GM12878 (cell line): Measurements from ENCODE around the gene PAQR9. TPM values are rescaled to one million over a fixed set of nuclear protein-coding genes. Genes with fewer than 3 reads are reported as not detected.
A peak's percentile ranks its signal among the peaks of the same experiment; 100 is the strongest.

ENCODE experiments used
- ATAC-seq: fragments of 200-7000 bp; cut with Tn5 transposase; 3 replicates; pipeline ENCODE4 v1.9.1; 2020; ENCODE audit warnings: mild to moderate bottlenecking, moderate library complexity
- BruUV-seq: library from RNA; stranded (reverse); fragments of 400-500 nt; replicated peaks from 2 replicates; lab custom pipeline; 2021; lab: Mats Ljungman, UMichigan
- CTCF ChIA-PET: fragments of 300-600 bp; sonication (Branson Sonifier 250); formaldehyde crosslinking; extraction: SDS; loops from one replicate; lab custom pipeline; 2021; ENCODE audit warnings: inconsistent platforms; lab: Yijun Ruan, JAX
- POLR2A ChIA-PET: fragments of 350-600 bp; formaldehyde crosslinking; extraction: SDS; loops from one replicate; lab custom pipeline; 2021; ENCODE audit warnings: inconsistent platforms; lab: Charles Lee
- RAD21 ChIA-PET: fragments of 300-600 bp; sonication (Branson Sonifier 250); formaldehyde crosslinking; loops from one replicate; lab custom pipeline; 2023; ENCODE audit warnings: antibody characterized with exemption; ENCODE audit not compliant: unreplicated experiment; lab: Charles Lee
- SMC1A ChIA-PET: fragments of 300-600 bp; sonication (Branson Sonifier 250); formaldehyde crosslinking; loops from one replicate; lab custom pipeline; 2023; ENCODE audit not compliant: unreplicated experiment, uncharacterized antibody; lab: Charles Lee
- DNase-seq: peaks from one replicate; pipeline ENCODE4 v3.0.0-alpha.2; 2011; ENCODE audit warnings: low read depth, low spot score
- FAIRE-seq: peaks from 3 replicates; lab custom pipeline; 2011; peaks lifted over from hg19 to GRCh38; lab: Jason Lieb, UNC
- H2AFZ ChIP-seq: 2 replicates; pipeline ENCODE4 v1.6.0; 2011; ENCODE audit warnings: low read depth, low read length, control low read depth; ENCODE audit not compliant: control insufficient read depth
- H3K27ac ChIP-seq: 2 replicates; pipeline ENCODE4 v1.5.1; 2011; ENCODE audit warnings: control low read depth; ENCODE audit not compliant: control insufficient read depth, insufficient read depth
- H3K27me3 ChIP-seq, 2 experiments: replicated peaks in 1 of 2; 2 replicates each; pipeline versions ENCODE4 v1.6.0 to v1.6.1; 2011; ENCODE audit warnings: low read length in 1 of 2; ENCODE audit not compliant: control insufficient read depth in 2 of 2, insufficient read depth in 2 of 2
- H3K36me3 ChIP-seq, 2 experiments: 2 replicates each; pipeline ENCODE4 v1.5.1; 2011; ENCODE audit warnings: low read length in 1 of 2; ENCODE audit not compliant: control insufficient read depth in 2 of 2, insufficient read depth in 2 of 2
- H3K4me1 ChIP-seq: 2 replicates; pipeline ENCODE4 v1.6.1; 2011; ENCODE audit warnings: mild to moderate bottlenecking, low read length, moderate library complexity, mixed read lengths; ENCODE audit not compliant: control insufficient read depth, insufficient read depth
- H3K4me2 ChIP-seq: 2 replicates; pipeline ENCODE4 v1.6.0; 2011; ENCODE audit warnings: control low read depth; ENCODE audit not compliant: control insufficient read depth, insufficient read depth
- H3K4me3 ChIP-seq: fragments of 200-600 bp; sonication (generic); 2 replicates; pipeline ENCODE4 v1.5.1; 2016
- H3K79me2 ChIP-seq: 2 replicates; pipeline ENCODE4 v1.6.0; 2011; ENCODE audit warnings: low read length; ENCODE audit not compliant: control insufficient read depth, insufficient read depth
- H3K9ac ChIP-seq: 2 replicates; pipeline ENCODE4 v1.8.0; 2011; ENCODE audit warnings: low read length, control low read depth, mixed read lengths; ENCODE audit not compliant: control insufficient read depth, insufficient read depth
- H3K9me3 ChIP-seq: replicated peaks from 3 replicates; pipeline ENCODE4 v1.5.1; 2011; ENCODE audit warnings: mild to moderate bottlenecking, low read length; ENCODE audit not compliant: control insufficient read depth, insufficient read depth
- H4K20me1 ChIP-seq: 2 replicates; pipeline ENCODE4 v1.6.0; 2011; ENCODE audit not compliant: control insufficient read depth, insufficient read depth
- BCLAF1 ChIP-seq: fragments of 450-650 bp; IDR thresholded peaks from 2 replicates; pipeline ENCODE4 v1.6.1; 2017; ENCODE audit warnings: antibody characterized with exemption, mild to moderate bottlenecking, moderate library complexity
- BRCA1 ChIP-seq: IDR thresholded peaks from 2 replicates; pipeline ENCODE4 v1.6.1; 2011; ENCODE audit warnings: low read depth, low read length, improper control_type of control experiment
- GATAD2B ChIP-seq: fragments of 450-650 bp; conservative IDR thresholded peaks from 2 replicates; pipeline ENCODE4 v1.6.1; 2017; ENCODE audit warnings: low read depth, mild to moderate bottlenecking, moderate library complexity
- ZNF384 ChIP-seq: IDR thresholded peaks from 2 replicates; pipeline ENCODE4 v1.6.1; 2012; ENCODE audit warnings: low read depth, mild to moderate bottlenecking, low read length, improper control_type of control experiment, borderline replicate concordance
- WGBS: methylation state at CpG from one replicate; pipeline ENCODE4 v1.1.6; 2016; ENCODE audit warnings: low lambda C conversion rate; ENCODE audit not compliant: insufficient replicate concordance, insufficient coverage; ENCODE audit errors: missing lambda C conversion rate; 5-methylcytosine and 5-hydroxymethylcytosine counted together
- in situ Hi-C: fragments of 300-500 bp; cut with MboI; formaldehyde crosslinking; loops from 9 replicates; pipeline ENCODE4 v1.14.3; 2018; ENCODE audit warnings: mixed read lengths
- intact Hi-C: fragments of 100-400 bp; cut with micrococcal nuclease; formaldehyde crosslinking; loops from one replicate; pipeline ENCODE4 v1.14.2; 2022; ENCODE audit not compliant: unreplicated experiment
- polyA plus RNA-seq, 11 experiments: library from polyadenylated mRNA; depleted of rRNA in 4 of 11; unstranded in 6 of 11; stranded (reverse) in 5 of 11; fragments of >200 nt; fragmentation: Nextera tagmentation in 4 of 11; fragmentation: Illumina TruSeq in 1 of 11; extraction: Ambion mirVana in 4 of 11; extraction: Trizol in 1 of 11; gene quantifications; 1 replicate in 1 of 11; 2 replicates in 10 of 11; pipeline versions ENCODE4 v1.2.1 to v1.2.3, GENCODE V29; 2011 to 2016; ENCODE audit warnings: inconsistent platforms in 2 of 11, missing spikeins in 2 of 11, low read depth in 1 of 11
- total RNA-seq, 4 experiments: library from RNA; depleted of rRNA in 3 of 4; stranded (reverse); fragments of >200 nt in 3 of 4; fragmentation: Illumina TruSeq in 1 of 4; extraction: Trizol in 1 of 4; gene quantifications; 2 replicates each; pipeline versions ENCODE4 v1.2.1 to v1.2.3, GENCODE V29; 2013 to 2021

Gene PAQR9
- total and polyA plus RNA-seq, 10 of the 15 experiments (the other 5 are each of a cell fraction or from before 2014, with no cell fraction given): not detected

GRCh38 chr3:143004823-143005222 is 41.3 kb upstream of the PAQR9 start:
- H3K4me3 ChIP-seq: peak overlapping the region; percentile 55; the same call in 1 of the 2 replicates
- TSS peak; percentile 3 for BruUV-seq
- H2AFZ ChIP-seq: no peak overlapping the region
- WGBS: no CpG with 5 or more reads among the region's 2 CpGs
- ATAC-seq (no peak), DNase-seq (no peak), FAIRE-seq (no peak)
- in situ Hi-C loops (no loop called here), intact Hi-C loops (loop anchor here (5.0 kb wide), 2 partner anchors 428 to 558 kb away; partner anchors contain the start of genes ATR and XRN1)
- no peak overlapping the region for H3K27ac ChIP-seq
- ChIA-PET SMC1A (interaction anchor here (0.6 to 1.1 kb wide), 4 partner anchors 11 to 640 kb away, joined by 3 to 4 read pairs (median 3); no protein-coding TSS in a partner anchor), POLR2A (interaction anchor here (0.6 kb wide), 1 partner anchor 497 kb away, joined by 3 read pairs; no protein-coding TSS in a partner anchor), CTCF (interaction anchor here (0.7 to 3.0 kb wide), 7 partner anchors 10 to 176 kb away, joined by 3 to 17 read pairs (median 4); no protein-coding TSS in a partner anchor), RAD21 (no interaction called here)
- H3K9ac ChIP-seq: no peak overlapping the region
- peaks cover 88% of the 10 kb centered on the region for H3K79me2 ChIP-seq
- H3K27me3 ChIP-seq: no peaks in the 10 kb centered on the region
- peaks cover 6% of the 10 kb centered on the region for H3K4me1 ChIP-seq
- no peaks in the 10 kb centered on the region for H3K36me3 ChIP-seq
- H3K4me2 ChIP-seq: peak overlapping the region; percentile 1; the same call in 1 of the 2 replicates
- no peaks in the 10 kb centered on the region for H3K9me3 ChIP-seq
- H4K20me1 ChIP-seq: no peaks in the 10 kb centered on the region
- TF ChIP-seq ZNF384 (no peak), BRCA1 (no peak), GATAD2B (no peak), BCLAF1 (no peak)
